ENCODE results near the gene LRP1. TPM values are rescaled to one million over a fixed set of nuclear protein-coding genes. Genes with fewer than 3 reads are reported as not detected.

The LRP1 gene
- total and polyA plus RNA-seq, 2 of the 13 experiments (the other 11 are each of a cell fraction or from before 2014, with no cell fraction given) = 14.7 to 30.8 TPM

DNA sequence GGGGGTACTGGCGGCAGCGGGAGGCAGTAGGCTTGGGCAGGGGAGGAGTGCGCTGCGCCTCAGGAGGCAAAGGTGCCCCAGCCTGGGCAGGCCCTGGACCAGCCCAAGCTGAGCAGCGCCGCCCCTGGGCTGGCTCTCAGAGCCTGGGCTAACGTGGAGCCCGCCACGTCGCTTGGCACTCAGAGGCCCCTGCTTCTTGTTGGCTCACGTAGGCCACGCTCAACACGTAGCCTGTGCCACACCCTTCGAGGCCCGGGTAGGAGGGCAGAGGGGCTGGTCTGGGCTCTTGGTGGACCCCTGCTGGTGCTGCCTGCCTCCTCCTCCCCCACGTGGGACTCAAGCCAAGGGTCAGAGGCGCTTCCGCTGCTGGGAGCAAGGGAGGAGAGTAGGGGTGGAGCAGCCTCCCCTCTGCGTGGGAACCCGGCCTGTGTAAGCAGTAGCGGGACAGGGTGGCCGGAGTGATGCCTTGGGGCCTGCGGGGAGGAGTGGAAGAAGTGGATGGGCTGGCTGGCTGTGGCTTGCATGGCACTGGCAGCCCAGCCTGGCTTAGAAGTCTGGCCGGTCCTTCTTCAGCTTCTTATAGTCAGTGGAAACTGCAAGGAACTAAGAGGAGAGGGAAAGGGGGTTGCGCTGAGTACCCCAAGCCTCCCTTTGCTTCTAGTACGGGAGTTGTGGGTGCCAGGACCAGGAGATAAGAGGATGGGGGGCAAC is 106.9 kb downstream of the LRP1 start (continued):
- TF ChIP-seq, protein P1, sequence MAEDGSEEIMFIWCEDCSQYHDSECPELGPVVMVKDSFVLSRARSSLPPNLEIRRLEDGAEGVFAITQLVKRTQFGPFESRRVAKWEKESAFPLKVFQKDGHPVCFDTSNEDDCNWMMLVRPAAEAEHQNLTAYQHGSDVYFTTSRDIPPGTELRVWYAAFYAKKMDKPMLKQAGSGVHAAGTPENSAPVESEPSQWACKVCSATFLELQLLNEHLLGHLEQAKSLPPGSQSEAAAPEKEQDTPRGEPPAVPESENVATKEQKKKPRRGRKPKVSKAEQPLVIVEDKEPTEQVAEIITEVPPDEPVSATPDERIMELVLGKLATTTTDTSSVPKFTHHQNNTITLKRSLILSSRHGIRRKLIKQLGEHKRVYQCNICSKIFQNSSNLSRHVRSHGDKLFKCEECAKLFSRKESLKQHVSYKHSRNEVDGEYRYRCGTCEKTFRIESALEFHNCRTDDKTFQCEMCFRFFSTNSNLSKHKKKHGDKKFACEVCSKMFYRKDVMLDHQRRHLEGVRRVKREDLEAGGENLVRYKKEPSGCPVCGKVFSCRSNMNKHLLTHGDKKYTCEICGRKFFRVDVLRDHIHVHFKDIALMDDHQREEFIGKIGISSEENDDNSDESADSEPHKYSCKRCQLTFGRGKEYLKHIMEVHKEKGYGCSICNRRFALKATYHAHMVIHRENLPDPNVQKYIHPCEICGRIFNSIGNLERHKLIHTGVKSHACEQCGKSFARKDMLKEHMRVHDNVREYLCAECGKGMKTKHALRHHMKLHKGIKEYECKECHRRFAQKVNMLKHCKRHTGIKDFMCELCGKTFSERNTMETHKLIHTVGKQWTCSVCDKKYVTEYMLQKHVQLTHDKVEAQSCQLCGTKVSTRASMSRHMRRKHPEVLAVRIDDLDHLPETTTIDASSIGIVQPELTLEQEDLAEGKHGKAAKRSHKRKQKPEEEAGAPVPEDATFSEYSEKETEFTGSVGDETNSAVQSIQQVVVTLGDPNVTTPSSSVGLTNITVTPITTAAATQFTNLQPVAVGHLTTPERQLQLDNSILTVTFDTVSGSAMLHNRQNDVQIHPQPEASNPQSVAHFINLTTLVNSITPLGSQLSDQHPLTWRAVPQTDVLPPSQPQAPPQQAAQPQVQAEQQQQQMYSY (CRISPR knock-in tag; IDR thresholded peaks at IDR 0.05) = no peak
- TF ChIP-seq HNF4A (CRISPR knock-in tag; IDR thresholded peaks at IDR 0.05) = peak; percentile 36; the same call in 1 of the 2 replicates
- TF ChIP-seq, protein P2, sequence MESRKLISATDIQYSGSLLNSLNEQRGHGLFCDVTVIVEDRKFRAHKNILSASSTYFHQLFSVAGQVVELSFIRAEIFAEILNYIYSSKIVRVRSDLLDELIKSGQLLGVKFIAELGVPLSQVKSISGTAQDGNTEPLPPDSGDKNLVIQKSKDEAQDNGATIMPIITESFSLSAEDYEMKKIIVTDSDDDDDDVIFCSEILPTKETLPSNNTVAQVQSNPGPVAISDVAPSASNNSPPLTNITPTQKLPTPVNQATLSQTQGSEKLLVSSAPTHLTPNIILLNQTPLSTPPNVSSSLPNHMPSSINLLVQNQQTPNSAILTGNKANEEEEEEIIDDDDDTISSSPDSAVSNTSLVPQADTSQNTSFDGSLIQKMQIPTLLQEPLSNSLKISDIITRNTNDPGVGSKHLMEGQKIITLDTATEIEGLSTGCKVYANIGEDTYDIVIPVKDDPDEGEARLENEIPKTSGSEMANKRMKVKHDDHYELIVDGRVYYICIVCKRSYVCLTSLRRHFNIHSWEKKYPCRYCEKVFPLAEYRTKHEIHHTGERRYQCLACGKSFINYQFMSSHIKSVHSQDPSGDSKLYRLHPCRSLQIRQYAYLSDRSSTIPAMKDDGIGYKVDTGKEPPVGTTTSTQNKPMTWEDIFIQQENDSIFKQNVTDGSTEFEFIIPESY (CRISPR knock-in tag; IDR thresholded peaks at IDR 0.05) = peak; percentile 96
- TF ChIP-seq AGO2 (optimal IDR thresholded peaks at IDR 0.05; ENCODE audit: low read depth, low read length) = peak; percentile 98
- TF ChIP-seq SRSF1 (optimal IDR thresholded peaks at IDR 0.05; ENCODE audit: low read depth, low read length) = peak; percentile 80
- TF ChIP-seq TBX2 (CRISPR knock-in tag; IDR thresholded peaks at IDR 0.05; ENCODE audit: borderline replicate concordance) = no peak; the same call in 1 of the 2 replicates
- no peak for TF ChIP-seq ZNF350 (CRISPR knock-in tag; IDR thresholded peaks at IDR 0.05; ENCODE audit: borderline replicate concordance, low read depth)
- no peak for TF ChIP-seq ZNF883 (CRISPR knock-in tag; IDR thresholded peaks at IDR 0.05; ENCODE audit: not compliant biosample characterization)
- TF ChIP-seq, protein P3, sequence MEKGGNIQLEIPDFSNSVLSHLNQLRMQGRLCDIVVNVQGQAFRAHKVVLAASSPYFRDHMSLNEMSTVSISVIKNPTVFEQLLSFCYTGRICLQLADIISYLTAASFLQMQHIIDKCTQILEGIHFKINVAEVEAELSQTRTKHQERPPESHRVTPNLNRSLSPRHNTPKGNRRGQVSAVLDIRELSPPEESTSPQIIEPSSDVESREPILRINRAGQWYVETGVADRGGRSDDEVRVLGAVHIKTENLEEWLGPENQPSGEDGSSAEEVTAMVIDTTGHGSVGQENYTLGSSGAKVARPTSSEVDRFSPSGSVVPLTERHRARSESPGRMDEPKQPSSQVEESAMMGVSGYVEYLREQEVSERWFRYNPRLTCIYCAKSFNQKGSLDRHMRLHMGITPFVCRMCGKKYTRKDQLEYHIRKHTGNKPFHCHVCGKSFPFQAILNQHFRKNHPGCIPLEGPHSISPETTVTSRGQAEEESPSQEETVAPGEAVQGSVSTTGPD (CRISPR knock-in tag; IDR thresholded peaks at IDR 0.05) = no peak
- no peak for TF ChIP-seq ZNF557 (CRISPR knock-in tag; IDR thresholded peaks at IDR 0.05)
- TF ChIP-seq EED (CRISPR knock-in tag; IDR thresholded peaks at IDR 0.05) = no peak
- TF ChIP-seq, protein P4, sequence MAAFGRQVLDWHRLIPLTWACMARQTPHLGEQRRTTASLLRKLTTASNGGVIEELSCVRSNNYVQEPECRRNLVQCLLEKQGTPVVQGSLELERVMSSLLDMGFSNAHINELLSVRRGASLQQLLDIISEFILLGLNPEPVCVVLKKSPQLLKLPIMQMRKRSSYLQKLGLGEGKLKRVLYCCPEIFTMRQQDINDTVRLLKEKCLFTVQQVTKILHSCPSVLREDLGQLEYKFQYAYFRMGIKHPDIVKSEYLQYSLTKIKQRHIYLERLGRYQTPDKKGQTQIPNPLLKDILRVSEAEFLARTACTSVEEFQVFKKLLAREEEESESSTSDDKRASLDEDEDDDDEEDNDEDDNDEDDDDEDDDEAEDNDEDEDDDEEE (CRISPR knock-in tag; IDR thresholded peaks at IDR 0.05) = no peak
- TF ChIP-seq ETV5 (CRISPR knock-in tag; IDR thresholded peaks at IDR 0.05; ENCODE audit: borderline replicate concordance) = peak; percentile 77
- no peak for TF ChIP-seq MAFF (IDR thresholded peaks at IDR 0.05; ENCODE audit: low read depth, low read length)
- TF ChIP-seq ZSCAN20 (CRISPR knock-in tag; IDR thresholded peaks at IDR 0.05; ENCODE audit: borderline replicate concordance) = no peak
- TF ChIP-seq SP2 (CRISPR knock-in tag; IDR thresholded peaks at IDR 0.05) = no peak
- TF ChIP-seq ZNF20 (CRISPR knock-in tag; IDR thresholded peaks at IDR 0.05) = no peak
- TF ChIP-seq, protein P5, sequence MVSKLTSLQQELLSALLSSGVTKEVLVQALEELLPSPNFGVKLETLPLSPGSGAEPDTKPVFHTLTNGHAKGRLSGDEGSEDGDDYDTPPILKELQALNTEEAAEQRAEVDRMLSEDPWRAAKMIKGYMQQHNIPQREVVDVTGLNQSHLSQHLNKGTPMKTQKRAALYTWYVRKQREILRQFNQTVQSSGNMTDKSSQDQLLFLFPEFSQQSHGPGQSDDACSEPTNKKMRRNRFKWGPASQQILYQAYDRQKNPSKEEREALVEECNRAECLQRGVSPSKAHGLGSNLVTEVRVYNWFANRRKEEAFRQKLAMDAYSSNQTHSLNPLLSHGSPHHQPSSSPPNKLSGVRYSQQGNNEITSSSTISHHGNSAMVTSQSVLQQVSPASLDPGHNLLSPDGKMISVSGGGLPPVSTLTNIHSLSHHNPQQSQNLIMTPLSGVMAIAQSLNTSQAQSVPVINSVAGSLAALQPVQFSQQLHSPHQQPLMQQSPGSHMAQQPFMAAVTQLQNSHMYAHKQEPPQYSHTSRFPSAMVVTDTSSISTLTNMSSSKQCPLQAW (CRISPR knock-in tag; IDR thresholded peaks at IDR 0.05) = no peak
- no peak for TF ChIP-seq KDM5B (CRISPR knock-in tag; IDR thresholded peaks at IDR 0.05; ENCODE audit: borderline replicate concordance)
- TF ChIP-seq REL (CRISPR knock-in tag; conservative IDR thresholded peaks at IDR 0.05) = no peak

All from HepG2 (cell line).